ENCODE measurements around the gene GNAI1. TPM values are rescaled to one million over a fixed set of nuclear protein-coding genes. Genes with fewer than 3 reads are reported as not detected.

Gene GNAI1
- total RNA-seq, 1 experiment from 2014 or later, result 26.4 TPM

DNA sequence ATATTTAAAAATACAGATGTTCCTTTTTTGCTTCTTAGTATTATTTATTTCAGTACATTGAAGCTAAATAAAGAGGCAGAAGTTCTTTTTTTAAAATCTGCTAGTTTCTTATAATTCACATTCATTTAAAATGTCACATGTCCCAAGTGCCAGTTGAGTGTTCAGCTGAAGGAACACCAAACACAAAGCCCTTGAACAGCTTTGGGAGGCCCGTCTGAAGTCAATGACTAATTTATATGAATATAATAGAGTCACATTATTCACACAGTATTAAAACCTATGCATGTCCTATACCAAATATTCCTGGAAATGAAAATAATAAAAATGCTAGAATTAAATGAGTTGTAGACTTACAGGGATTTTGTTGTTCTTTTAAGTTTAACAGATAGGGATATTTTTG is 70.3 kb downstream of the GNAI1 start:
- DNase-seq (ENCODE audit: extremely low read depth, low read depth), result no peak

- no peak for DNase-seq (ENCODE audit: extremely low read depth, low read depth)
These were observed 72.1 kb downstream of the GNAI1 start for GRCh38 chr7:80206763-80207162.

GRCh38 chr7:80207501-80207900 is 72.9 kb downstream of the GNAI1 start:
- DNase-seq (ENCODE audit: extremely low read depth, low read depth), result no peak

GRCh38 chr7:80208700-80209099 is 74.1 kb downstream of the GNAI1 start:
- DNase-seq (ENCODE audit: extremely low read depth, low read depth), result no peak

DNA sequence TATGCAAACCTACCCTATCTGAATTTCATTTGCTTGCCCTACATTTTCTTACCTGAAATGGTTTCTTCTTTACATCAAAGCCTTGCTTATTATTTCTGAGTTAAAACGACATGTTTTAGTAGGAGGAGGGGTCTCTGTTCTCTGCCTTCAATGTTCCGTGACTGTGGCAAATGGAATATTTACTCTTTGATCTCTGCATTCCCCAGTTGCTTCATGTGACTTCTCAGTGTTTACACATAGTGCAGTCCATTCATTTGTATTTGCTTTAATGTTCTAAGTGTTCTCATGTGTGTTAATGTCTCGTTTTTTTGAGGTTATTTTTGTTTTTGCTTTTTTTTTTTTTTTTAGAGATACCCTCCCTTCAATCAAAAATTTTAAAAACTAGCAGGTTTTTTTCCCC is 75.8 kb downstream of the GNAI1 start:
- DNase-seq (ENCODE audit: extremely low read depth, low read depth), result no peak

DNA sequence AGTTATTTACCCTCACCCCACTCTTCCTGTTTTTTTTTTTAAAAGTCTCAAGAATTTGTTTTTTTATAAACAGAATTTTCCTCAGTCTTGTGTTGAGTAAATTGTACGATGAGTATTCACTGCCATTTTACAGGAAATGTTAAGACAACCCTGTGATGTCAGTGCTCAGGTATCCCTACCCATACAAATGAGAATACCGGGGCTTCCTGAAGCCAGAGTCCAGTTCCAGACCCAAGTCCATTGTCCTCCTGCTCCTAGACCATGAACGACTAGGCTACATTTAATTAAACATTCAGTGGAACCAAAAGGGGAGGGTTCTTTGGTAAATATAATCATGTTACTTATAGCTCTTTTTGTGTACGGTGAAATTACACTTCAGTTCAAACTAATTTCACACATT is 79.2 kb downstream of the GNAI1 start:
- DNase-seq (ENCODE audit: extremely low read depth, low read depth), result no peak

DNA sequence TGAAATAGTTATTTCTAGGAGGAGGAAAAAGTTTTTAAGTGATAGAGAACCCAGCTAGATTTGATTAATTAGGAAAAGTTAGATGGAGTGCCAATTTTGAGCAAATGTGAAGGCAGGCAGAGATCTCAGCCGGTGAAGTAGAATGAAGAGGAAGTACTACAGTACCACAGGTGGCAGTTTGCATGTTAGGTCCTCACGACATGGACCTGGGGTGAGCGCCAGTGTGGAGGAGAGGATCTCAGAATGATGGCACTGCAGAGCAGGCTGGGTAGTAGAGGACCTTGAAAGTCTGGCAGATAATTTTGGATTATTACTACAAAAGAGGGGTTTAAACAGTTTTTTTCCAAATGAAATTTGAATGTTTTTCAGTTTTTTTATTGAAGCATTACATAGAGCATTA is 81.1 kb downstream of the GNAI1 start:
- DNase-seq (ENCODE audit: extremely low read depth, low read depth), result no peak

- DNase-seq (ENCODE audit: extremely low read depth, low read depth), result no peak
These were observed 82.6 kb downstream of the GNAI1 start for GRCh38 chr7:80216996-80217842.

DNA sequence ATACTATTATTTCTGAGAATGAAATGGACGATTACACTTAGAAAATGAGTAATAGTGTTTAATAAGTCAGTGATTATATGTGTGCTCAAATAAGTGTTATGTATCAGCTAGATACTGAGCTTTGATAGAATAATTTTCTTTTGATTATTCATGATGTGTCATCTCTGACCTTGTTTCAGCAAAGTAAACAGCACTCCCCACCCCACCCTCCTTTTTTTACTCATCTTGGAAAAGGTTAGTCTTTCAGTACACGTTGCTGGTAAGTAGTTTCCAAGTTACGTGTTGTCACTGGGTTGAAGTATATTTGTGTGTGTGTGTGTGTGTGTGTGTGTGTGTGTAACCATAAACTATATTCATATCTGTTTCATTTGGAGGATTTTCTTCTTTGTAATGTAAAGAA is 84.1 kb downstream of the GNAI1 start:
- DNase-seq (ENCODE audit: extremely low read depth, low read depth), result peak; percentile 65

GRCh38 chr7:80220022-80220634 is 85.5 kb downstream of the GNAI1 start:
- DNase-seq (ENCODE audit: extremely low read depth, low read depth), result no peak

- no peak for DNase-seq (ENCODE audit: extremely low read depth, low read depth)
These were observed 89.8 kb downstream of the GNAI1 start for GRCh38 chr7:80224415-80224814.

- no peak for DNase-seq (ENCODE audit: extremely low read depth, low read depth)
These were observed 90.7 kb downstream of the GNAI1 start for GRCh38 chr7:80225361-80225760.

- no peak for DNase-seq (ENCODE audit: extremely low read depth, low read depth)
These were observed 92.0 kb downstream of the GNAI1 start for GRCh38 chr7:80226629-80227028.

DNA sequence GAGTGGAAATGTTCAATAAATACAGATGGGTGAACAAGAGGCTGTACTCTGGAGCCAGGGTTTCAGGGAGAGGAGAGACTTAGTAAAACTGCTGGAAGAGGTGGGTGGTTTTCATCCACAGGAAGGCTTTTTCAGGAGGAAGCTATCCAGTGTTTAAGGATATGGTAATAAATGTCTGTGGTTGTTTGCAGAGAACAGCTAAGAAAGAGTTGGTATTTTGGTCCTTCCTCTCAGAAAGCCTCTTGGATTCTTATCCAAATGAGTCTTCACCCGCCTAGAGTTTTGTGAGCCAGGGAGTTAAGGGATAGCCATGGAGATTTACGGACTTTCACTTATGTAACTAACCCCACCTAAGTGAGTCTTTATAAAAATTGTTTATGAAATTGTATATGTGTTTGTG is 95.7 kb downstream of the GNAI1 start:
- no peak for DNase-seq (ENCODE audit: extremely low read depth, low read depth)

- peak; percentile 46 for DNase-seq (ENCODE audit: extremely low read depth, low read depth)
These were observed 97.1 kb downstream of the GNAI1 start for GRCh38 chr7:80231707-80232106.

DNA sequence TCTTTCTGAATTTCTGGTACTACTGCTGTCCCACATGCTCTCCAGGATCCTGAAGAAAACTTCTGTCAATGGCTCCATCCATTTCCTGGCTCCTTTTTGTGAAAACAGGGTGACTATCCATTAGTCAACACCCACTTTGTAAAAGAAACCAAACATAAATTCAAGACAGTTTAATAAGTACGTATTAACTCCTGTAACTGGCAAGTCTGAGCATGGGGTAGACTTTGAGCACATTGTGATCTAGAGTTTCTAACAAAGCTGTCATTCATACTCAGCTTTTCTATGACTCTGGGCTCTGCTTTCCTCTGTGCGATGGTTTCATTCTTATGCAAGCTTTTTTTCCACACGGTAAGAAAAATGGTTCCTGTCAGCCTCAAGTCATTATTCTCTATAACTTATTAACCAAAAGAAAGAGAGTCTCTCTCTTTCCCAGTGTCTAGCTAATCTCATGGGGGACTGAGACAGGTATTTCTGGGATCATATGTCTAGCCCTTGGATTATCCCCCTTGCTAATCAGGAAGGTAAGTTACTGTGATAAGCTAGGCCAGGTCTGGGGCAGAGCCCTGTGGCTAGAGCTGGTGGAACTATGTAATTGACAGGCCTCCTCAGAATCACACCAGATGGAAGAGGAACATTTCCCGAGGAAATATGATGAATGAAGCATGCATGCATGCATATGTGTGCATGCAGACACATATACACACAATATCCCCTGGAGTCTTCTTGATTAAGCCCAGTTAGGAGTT is 98.5 kb downstream of the GNAI1 start:
- no peak for DNase-seq (ENCODE audit: extremely low read depth, low read depth)

DNA sequence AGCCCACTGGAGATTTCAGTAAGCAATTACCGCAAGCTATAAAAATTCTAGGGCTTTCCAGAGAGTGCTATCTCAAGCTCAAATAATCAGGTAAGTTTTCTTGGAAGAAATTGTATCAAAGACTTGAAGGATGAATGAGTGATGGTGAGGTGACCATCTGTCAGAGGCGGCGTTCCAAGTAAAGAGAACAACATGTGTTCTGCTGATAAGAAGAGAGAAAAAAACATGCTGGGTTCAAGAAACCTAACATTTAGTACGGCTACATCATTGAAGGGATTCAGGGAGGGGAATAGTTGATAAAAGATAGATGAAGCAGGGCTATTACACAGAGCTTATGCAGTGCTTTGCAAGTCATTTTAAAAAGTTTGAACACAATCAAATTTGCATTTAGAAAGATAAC is 100.7 kb downstream of the GNAI1 start:
- no peak for DNase-seq (ENCODE audit: extremely low read depth, low read depth)

DNA sequence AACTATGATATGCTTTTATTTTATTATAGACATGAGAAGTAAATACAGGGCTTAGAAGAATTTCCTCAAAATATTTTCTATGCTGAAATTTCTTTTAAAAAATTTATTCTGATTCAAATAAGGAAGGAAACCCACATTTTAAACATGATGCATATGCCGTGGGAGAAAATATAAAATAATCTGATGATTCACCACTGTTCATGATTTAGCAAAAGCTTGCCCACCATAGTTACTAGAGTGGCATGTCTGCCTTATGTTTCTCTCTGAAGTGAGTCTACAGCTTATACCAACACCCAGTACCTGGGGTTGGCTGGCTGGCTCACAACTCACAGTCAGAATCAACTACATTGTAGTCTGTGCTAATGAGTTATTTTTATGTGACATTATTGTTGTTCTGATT is 102.0 kb downstream of the GNAI1 start:
- DNase-seq (ENCODE audit: extremely low read depth, low read depth), result no peak

- no peak for DNase-seq (ENCODE audit: extremely low read depth, low read depth)
These were observed 105.8 kb downstream of the GNAI1 start for GRCh38 chr7:80240265-80241025.

GRCh38 chr7:80241671-80242070 is 107.0 kb downstream of the GNAI1 start:
- DNase-seq (ENCODE audit: extremely low read depth, low read depth), result no peak

DNA sequence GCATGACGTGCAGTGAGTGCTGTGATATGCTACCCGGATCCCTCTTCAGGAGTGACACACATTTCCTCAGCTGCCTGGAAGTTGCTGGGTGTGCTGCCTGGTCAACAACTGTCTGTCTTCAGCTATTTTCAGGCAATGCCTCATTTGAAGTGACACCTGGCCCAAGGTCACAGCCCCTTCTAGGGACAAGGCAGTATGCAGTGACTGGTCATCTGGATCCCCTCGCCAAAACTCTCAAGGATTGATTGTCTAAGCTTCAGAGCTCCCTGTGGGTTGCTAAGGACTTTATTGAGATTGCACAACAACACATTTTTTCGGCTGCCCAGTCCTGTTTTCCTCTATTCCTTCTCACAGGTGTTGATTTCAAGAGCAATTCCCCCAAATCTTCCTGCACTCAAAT is 108.8 kb downstream of the GNAI1 start:
- DNase-seq (ENCODE audit: extremely low read depth, low read depth), result no peak

Measured in NCI-H460 (cell line).